ENCODE results near the gene OR14K1.
"Not testable (repeated sequence)": the region's sequence is repeated elsewhere in the genome, so short reads cannot be mapped to it uniquely, and the experiment has no call there.

Gene OR14K1

GRCh38 chr1:247738315-247738714, at the start of gene OR14K1:
Gene OR14K1, plus strand, starts transcription at chr1:247738615. Its CDS starts 0 bp downstream, at chr1:247738615.
- no peak for DNase-seq

GRCh38 chr1:247701338-247701737, 37.1 kb upstream of the OR14K1 start:
- DNase-seq, result no peak

GRCh38 chr1:247710681-247711080, 27.7 kb upstream of the OR14K1 start:
- DNase-seq, result not testable (repeated sequence)

- no peak for DNase-seq
Observed at GRCh38 chr1:247713753-247714152, 24.7 kb upstream of the OR14K1 start.

- DNase-seq, result no peak
Observed at GRCh38 chr1:247716546-247716945, 21.9 kb upstream of the OR14K1 start, which contains the start of gene OR6F1. Gene OR6F1, minus strand, starts transcription at chr1:247716646. Its CDS starts 3,891 bp downstream, at chr1:247712755.

- DNase-seq, result no peak
Observed at GRCh38 chr1:247721222-247721621, 17.2 kb upstream of the OR14K1 start.

- DNase-seq, result no peak
Observed at GRCh38 chr1:247740721-247741120, 2.3 kb downstream of the OR14K1 start.

- no peak for DNase-seq
Observed at GRCh38 chr1:247741756-247742155, 3.3 kb downstream of the OR14K1 start.

- DNase-seq, result not testable (repeated sequence)
Observed at GRCh38 chr1:247742215-247742760, 3.9 kb downstream of the OR14K1 start.

GRCh38 chr1:247746391-247746935, 8.0 kb downstream of the OR14K1 start:
- DNase-seq, result no peak

- DNase-seq, result no peak
Observed at GRCh38 chr1:247747616-247748015, 9.2 kb downstream of the OR14K1 start.

GRCh38 chr1:247748041-247748440, 9.6 kb downstream of the OR14K1 start, which contains the start of gene OR14A2:
Gene OR14A2, minus strand, starts transcription at chr1:247748141.
- DNase-seq, result no peak

- no peak for DNase-seq
Observed at GRCh38 chr1:247749870-247750269, 11.5 kb downstream of the OR14K1 start.

GRCh38 chr1:247754311-247754710, 15.9 kb downstream of the OR14K1 start:
- DNase-seq, result not testable (repeated sequence)

- no peak for DNase-seq
Observed at GRCh38 chr1:247760456-247760855, 22.0 kb downstream of the OR14K1 start, which contains the start of gene OR1C1. Gene OR1C1, minus strand, starts transcription at chr1:247760556. Its CDS starts 2,150 bp downstream, at chr1:247758406.

- no peak for DNase-seq
Observed at GRCh38 chr1:247769603-247770002, 31.2 kb downstream of the OR14K1 start.

All from activated gamma-delta T cell treated with Interleukin-2 at 50 U/mL for 16 hours (primary cell).